Measurements from ENCODE around the gene APP.

Gene APP

DNA sequence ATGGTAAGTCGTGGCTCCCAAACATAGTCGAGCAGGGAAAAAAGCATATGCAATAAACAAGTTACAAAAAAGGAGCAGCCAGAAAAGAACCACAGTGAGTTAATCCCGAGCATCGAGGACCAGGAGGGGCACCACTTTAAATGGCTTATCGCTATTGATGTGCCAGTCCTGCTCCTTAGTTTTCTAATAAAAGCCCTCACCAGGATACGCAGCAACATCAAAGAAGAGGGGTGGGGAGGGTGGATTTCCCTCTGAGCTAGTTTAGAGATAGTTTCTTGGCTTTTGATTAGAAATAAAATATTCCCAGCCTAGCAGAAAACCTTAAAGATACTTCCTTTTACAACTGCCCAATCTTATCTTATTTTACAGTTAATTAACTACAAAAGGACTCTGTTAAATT lies 265.4 kb downstream of the APP start:
- Histone ChIP-seq H3K4me2 (ENCODE audit: low read depth, low read length) (no peak overlapping the region), H3K27me3 (replicated peaks; ENCODE audit: insufficient read depth, low read length) (no peaks in the 10 kb centered on the region), H3K27ac (ENCODE audit: low read length) (no peak overlapping the region), H3K9ac (ENCODE audit: low read length) (no peak overlapping the region), H4K20me1 (ENCODE audit: insufficient read depth, low read length) (no peaks in the 10 kb centered on the region), H3F3A (ENCODE audit: insufficient read depth, low read length) (no peaks in the 10 kb centered on the region), H3K9me3 (replicated peaks; ENCODE audit: insufficient read depth, low read length) (no peaks in the 10 kb centered on the region), H3K9me2 (replicated peaks; ENCODE audit: insufficient read depth, low read length) (no peaks in the 10 kb centered on the region), H3K4me1 (ENCODE audit: low read length) (no peaks in the 10 kb centered on the region), H3K79me2 (ENCODE audit: low read length) (no peaks in the 10 kb centered on the region), H3K36me3 (replicated peaks; ENCODE audit: insufficient read depth, low read length) (no peaks in the 10 kb centered on the region), H2AFZ (ENCODE audit: low read length) (no peak overlapping the region), H3K4me3 (ENCODE audit: low read length) (no peak overlapping the region)
- no peak for DNase-seq
- no peak for TF ChIP-seq EZH2 (optimal IDR thresholded peaks at IDR 0.05; ENCODE audit: low read depth, low read length)
- TF ChIP-seq, protein P1, sequence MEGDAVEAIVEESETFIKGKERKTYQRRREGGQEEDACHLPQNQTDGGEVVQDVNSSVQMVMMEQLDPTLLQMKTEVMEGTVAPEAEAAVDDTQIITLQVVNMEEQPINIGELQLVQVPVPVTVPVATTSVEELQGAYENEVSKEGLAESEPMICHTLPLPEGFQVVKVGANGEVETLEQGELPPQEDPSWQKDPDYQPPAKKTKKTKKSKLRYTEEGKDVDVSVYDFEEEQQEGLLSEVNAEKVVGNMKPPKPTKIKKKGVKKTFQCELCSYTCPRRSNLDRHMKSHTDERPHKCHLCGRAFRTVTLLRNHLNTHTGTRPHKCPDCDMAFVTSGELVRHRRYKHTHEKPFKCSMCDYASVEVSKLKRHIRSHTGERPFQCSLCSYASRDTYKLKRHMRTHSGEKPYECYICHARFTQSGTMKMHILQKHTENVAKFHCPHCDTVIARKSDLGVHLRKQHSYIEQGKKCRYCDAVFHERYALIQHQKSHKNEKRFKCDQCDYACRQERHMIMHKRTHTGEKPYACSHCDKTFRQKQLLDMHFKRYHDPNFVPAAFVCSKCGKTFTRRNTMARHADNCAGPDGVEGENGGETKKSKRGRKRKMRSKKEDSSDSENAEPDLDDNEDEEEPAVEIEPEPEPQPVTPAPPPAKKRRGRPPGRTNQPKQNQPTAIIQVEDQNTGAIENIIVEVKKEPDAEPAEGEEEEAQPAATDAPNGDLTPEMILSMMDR (IDR thresholded peaks at IDR 0.05; ENCODE audit: low read length): no peak
- no peak for TF ChIP-seq EZH2phosphoT487 (IDR thresholded peaks at IDR 0.05; ENCODE audit: low read length)

GRCh38 chr21:25904044-25904695 lies 266.4 kb downstream of the APP start:
- H3K9me3 ChIP-seq (replicated peaks; ENCODE audit: insufficient read depth, low read length): no peaks in the 10 kb centered on the region
- H3K9me2 ChIP-seq (replicated peaks; ENCODE audit: insufficient read depth, low read length): no peaks in the 10 kb centered on the region
- H4K20me1 ChIP-seq (ENCODE audit: insufficient read depth, low read length): no peaks in the 10 kb centered on the region
- TF ChIP-seq, protein P1 (IDR thresholded peaks at IDR 0.05; ENCODE audit: low read length): no peak
- TF ChIP-seq EZH2 (optimal IDR thresholded peaks at IDR 0.05; ENCODE audit: low read depth, low read length): no peak
- TF ChIP-seq EZH2phosphoT487 (IDR thresholded peaks at IDR 0.05; ENCODE audit: low read length): no peak
- no peak overlapping the region for H3K27ac ChIP-seq (ENCODE audit: low read length)
- no peak overlapping the region for H3K4me3 ChIP-seq (ENCODE audit: low read length)
- no peak overlapping the region for H3K4me2 ChIP-seq (ENCODE audit: low read depth, low read length)
- no peak overlapping the region for H2AFZ ChIP-seq (ENCODE audit: low read length)
- H3K79me2 ChIP-seq (ENCODE audit: low read length): no peaks in the 10 kb centered on the region
- H3F3A ChIP-seq (ENCODE audit: insufficient read depth, low read length): no peaks in the 10 kb centered on the region
- H3K9ac ChIP-seq (ENCODE audit: low read length): no peak overlapping the region
- no peak for DNase-seq
- H3K36me3 ChIP-seq (replicated peaks; ENCODE audit: insufficient read depth, low read length): no peaks in the 10 kb centered on the region
- no peaks in the 10 kb centered on the region for H3K27me3 ChIP-seq (replicated peaks; ENCODE audit: insufficient read depth, low read length)
- H3K4me1 ChIP-seq (ENCODE audit: low read length): no peaks in the 10 kb centered on the region

DNA sequence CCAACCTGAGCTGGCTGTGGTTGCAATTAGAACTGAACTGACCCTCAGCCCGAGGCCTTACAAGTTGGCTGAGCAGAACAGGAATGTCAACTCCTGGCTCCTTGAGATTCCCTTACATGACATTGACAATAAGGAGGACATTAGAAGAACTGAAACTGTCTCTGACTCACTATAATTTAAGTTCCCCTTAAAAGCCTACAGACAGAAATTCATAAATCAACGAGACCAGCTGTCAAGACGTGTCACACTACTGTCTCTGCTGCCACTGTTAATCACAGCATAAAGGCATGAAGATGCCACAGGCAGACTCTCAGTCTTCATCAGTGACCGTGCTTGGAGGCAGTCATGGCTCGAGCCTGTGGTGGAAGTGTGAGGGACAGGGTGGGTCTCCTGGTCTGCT lies 267.0 kb downstream of the APP start:
- H3K27me3 ChIP-seq (replicated peaks; ENCODE audit: insufficient read depth, low read length): no peaks in the 10 kb centered on the region
- H3F3A ChIP-seq (ENCODE audit: insufficient read depth, low read length): no peaks in the 10 kb centered on the region
- H3K9me2 ChIP-seq (replicated peaks; ENCODE audit: insufficient read depth, low read length): no peaks in the 10 kb centered on the region
- no peak overlapping the region for H3K27ac ChIP-seq (ENCODE audit: low read length)
- TF ChIP-seq EZH2phosphoT487 (IDR thresholded peaks at IDR 0.05; ENCODE audit: low read length): no peak
- no peak for TF ChIP-seq EZH2 (optimal IDR thresholded peaks at IDR 0.05; ENCODE audit: low read depth, low read length)
- TF ChIP-seq, protein P1 (IDR thresholded peaks at IDR 0.05; ENCODE audit: low read length): no peak
- no peak overlapping the region for H3K4me3 ChIP-seq (ENCODE audit: low read length)
- H3K9me3 ChIP-seq (replicated peaks; ENCODE audit: insufficient read depth, low read length): no peaks in the 10 kb centered on the region
- no peak overlapping the region for H3K4me2 ChIP-seq (ENCODE audit: low read depth, low read length)
- no peak overlapping the region for H2AFZ ChIP-seq (ENCODE audit: low read length)
- H4K20me1 ChIP-seq (ENCODE audit: insufficient read depth, low read length): no peaks in the 10 kb centered on the region
- H3K36me3 ChIP-seq (replicated peaks; ENCODE audit: insufficient read depth, low read length): no peaks in the 10 kb centered on the region
- no peak overlapping the region for H3K9ac ChIP-seq (ENCODE audit: low read length)
- no peaks in the 10 kb centered on the region for H3K79me2 ChIP-seq (ENCODE audit: low read length)
- DNase-seq: no peak
- H3K4me1 ChIP-seq (ENCODE audit: low read length): no peaks in the 10 kb centered on the region
